Measurements from ENCODE around the gene CHIT1. TPM values are rescaled to one million over a fixed set of nuclear protein-coding genes. Genes with fewer than 3 reads are reported as not detected.

The CHIT1 gene
- total and polyA plus RNA-seq, 9 donors, result 0.08 to 26.9 (median 0.90) TPM; not detected in 3

GRCh38 chr1:203187304-203187685, 42.2 kb downstream of the CHIT1 start:
- intact Hi-C loops (cut with DNase I), result no loop called here
- no peaks in the 10 kb centered on the region for H3K9me3 ChIP-seq
- DNase-seq, result no peak
- H3K27ac ChIP-seq, result no peak overlapping the region
- H3K27me3 ChIP-seq, result no peaks in the 10 kb centered on the region
- no peak for TF ChIP-seq EP300 (IDR thresholded peaks at IDR 0.05)
- TF ChIP-seq POLR2A (IDR thresholded peaks at IDR 0.05), result no peak
- TF ChIP-seq CTCF (IDR thresholded peaks at IDR 0.05), result no peak
- H3K4me1 ChIP-seq (ENCODE audit: insufficient read depth), result peaks cover 3% of the 10 kb centered on the region
- H3K36me3 ChIP-seq, result no peaks in the 10 kb centered on the region
- WGBS, 3 donors, result 11 to 27% (median 22%) methylated on average over 7 of the region's 7 CpGs
- no peak overlapping the region for H3K4me3 ChIP-seq

GRCh38 chr1:203186446-203187303, 42.8 kb downstream of the CHIT1 start, which contains the start of gene CHI3L1:
Gene CHI3L1 (minus strand): TSS chr1:203186704. CDS start chr1:203186623, 81 bp downstream.
- Histone ChIP-seq H3K9me3 (no peaks in the 10 kb centered on the region), H3K27ac (no peak within 1 kb of the TSS), H3K4me1 (ENCODE audit: insufficient read depth) (peaks cover 3% of the 10 kb centered on the region), H3K27me3 (no peaks in the 10 kb centered on the region), H3K36me3 (no peaks in the 10 kb centered on the region), H3K4me3 (no peak within 1 kb of the TSS)
- TF ChIP-seq CTCF (IDR thresholded peaks at IDR 0.05), result no peak
- no peak for TF ChIP-seq POLR2A (IDR thresholded peaks at IDR 0.05)
- TF ChIP-seq EP300 (IDR thresholded peaks at IDR 0.05), result no peak
- DNase-seq, result peak in 4 of 5 donors; percentile 24 to 49 (median 42)
- WGBS, 3 donors, result 35 to 40% (median 37%) methylated on average over 13 to 14 of the region's 14 CpGs
- intact Hi-C loops (cut with DNase I), result no loop called here

- WGBS, 3 donors, result 91 to 93% (median 92%) methylated on average over 5 of the region's 5 CpGs
- no peak overlapping the region for H3K27ac ChIP-seq
- DNase-seq, result no peak
- peaks cover 3% of the 10 kb centered on the region for H3K4me1 ChIP-seq (ENCODE audit: insufficient read depth)
- H3K4me3 ChIP-seq, result no peak overlapping the region
- no peaks in the 10 kb centered on the region for H3K9me3 ChIP-seq
- no peaks in the 10 kb centered on the region for H3K27me3 ChIP-seq
- no peaks in the 10 kb centered on the region for H3K36me3 ChIP-seq
- TF ChIP-seq CTCF (IDR thresholded peaks at IDR 0.05) (no peak), POLR2A (IDR thresholded peaks at IDR 0.05) (no peak), EP300 (IDR thresholded peaks at IDR 0.05) (no peak)
- intact Hi-C loops (cut with DNase I), result no loop called here
Observed at GRCh38 chr1:203186091-203186445, 43.4 kb downstream of the CHIT1 start.

- Histone ChIP-seq H3K27me3 (no peaks in the 10 kb centered on the region), H3K36me3 (no peaks in the 10 kb centered on the region), H3K4me1 (ENCODE audit: insufficient read depth) (peaks cover 3% of the 10 kb centered on the region), H3K27ac (no peak overlapping the region), H3K9me3 (no peaks in the 10 kb centered on the region), H3K4me3 (no peak overlapping the region)
- no peak for DNase-seq
- intact Hi-C loops (cut with DNase I), result no loop called here
- TF ChIP-seq POLR2A (IDR thresholded peaks at IDR 0.05), result no peak
- no peak for TF ChIP-seq CTCF (IDR thresholded peaks at IDR 0.05)
- no peak for TF ChIP-seq EP300 (IDR thresholded peaks at IDR 0.05)
- WGBS, 3 donors, result 90 to 94% (median 94%) methylated on average over 4 of the region's 4 CpGs
Observed at GRCh38 chr1:203185585-203185984, 43.9 kb downstream of the CHIT1 start.

Data from ovary (tissue), 9 donors.